Jurkat, Clone E6-1 (cell line): ENCODE results near the gene KXD1.

Experiments used
- DNase-seq: peaks from one replicate; pipeline ENCODE4 v3.0.0-alpha.2; 2011; ENCODE audit warnings: low read depth, low spot score
- H3K4me3 ChIP-seq: 2 replicates; pipeline ENCODE4 v1.5.1; 2011; ENCODE audit warnings: mild to moderate bottlenecking, low read length, control low read depth, moderate library complexity

The KXD1 gene

DNA sequence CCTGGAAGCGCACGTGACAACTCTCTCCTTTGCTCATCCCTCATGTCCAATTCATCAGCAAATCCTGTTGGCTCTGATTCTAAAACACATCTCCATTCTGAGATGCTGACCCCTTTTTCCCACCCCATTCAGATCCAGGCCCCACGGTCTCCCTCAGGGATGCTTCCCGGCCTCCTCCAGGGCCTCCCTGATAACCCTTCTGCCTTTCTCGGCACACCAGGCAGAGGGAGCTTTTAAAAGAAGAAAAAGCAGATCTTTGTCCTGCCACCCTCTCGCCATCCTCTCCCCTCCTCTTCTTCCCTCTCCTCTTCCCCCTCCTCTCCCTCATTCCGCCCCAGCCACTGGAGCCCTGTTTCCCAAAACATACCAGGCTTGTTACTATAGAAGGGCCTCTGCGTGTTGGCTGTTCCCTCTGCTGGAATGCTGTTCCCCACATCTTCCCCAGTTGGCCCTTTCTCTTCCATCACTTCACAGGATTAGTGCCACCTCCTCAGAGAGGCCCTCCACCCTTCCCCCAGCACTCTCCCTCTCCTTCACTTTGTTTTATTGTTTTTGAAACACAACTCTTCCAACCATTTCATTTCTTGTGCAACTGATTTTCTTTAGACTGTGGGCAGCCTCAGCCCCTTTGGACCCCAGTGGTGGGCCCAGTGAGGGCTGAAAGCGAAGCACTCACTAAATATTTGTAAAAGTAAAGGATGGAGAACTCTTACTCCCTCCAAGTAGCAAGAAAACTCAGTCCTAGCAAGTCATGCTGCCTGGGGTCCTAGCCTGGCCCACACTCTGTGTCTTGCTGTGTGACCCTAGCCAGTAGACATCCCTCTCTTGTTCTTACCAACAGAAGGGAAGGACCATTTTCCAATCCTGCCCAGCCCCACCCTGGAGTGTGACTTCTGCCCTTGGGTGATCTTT, 51.4 kb downstream of the KXD1 start:
- no peak for DNase-seq
- H3K4me3 ChIP-seq = no peak overlapping the region

- H3K4me3 ChIP-seq = no peak overlapping the region
- no peak for DNase-seq
Measured at GRCh38 chr19:18609717-18610051, 52.0 kb downstream of the KXD1 start.

DNA sequence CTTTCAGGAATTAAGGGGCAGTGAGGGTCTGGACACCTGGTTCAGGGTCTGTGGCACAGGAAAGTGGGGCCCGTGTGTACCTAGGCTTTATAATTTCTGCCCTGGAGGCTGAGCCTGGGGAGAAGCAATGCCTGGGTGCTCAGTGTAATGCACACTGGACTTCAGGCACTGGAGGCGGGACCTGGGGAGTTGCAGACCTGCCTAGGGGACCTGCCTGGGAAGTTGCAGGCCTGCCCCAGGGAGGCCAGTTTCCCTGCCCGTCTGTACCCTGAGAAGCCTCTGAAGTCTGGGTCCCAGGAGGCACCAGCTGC, 52.5 kb downstream of the KXD1 start:
- DNase-seq = no peak
- no peak overlapping the region for H3K4me3 ChIP-seq

GRCh38 chr19:18610556-18611326, 53.1 kb downstream of the KXD1 start:
- no peak for DNase-seq
- no peak overlapping the region for H3K4me3 ChIP-seq

DNA sequence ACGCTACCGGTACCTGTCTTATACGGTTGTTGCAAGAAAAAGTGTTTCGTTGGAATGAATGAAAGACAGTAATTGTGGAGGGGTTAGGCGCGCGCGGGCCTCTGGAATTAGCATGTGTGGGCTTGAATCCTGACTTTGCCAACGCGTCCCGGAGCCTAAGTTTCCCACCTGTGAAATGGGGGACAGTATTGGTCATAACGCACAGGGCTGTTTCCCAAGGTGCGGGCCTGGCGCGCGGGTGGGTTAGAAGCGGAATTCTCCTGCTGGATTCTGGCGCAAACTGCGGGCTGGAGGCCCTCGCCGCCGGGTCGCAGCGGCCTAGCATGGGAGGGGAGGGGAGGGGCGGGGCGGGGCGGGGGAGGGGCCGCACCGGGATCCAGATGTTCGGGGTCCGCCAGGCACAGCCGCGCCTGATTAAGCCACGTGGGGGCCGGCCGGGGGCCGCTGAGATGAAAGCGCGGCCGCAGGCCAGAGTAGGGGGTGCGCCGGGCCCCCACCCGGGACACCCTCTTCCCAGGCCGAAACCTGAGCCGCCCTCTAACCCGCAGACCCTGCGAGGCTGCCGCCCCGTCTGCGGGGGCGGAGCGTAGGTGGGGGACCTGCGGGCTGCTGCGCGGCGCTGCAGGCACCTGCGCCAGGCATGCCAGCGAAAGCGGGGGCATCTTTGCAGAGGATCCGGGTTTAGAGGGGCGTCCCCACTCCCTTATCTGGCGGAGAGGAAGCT, 53.8 kb downstream of the KXD1 start:
- no peak for DNase-seq
- H3K4me3 ChIP-seq = no peak overlapping the region

DNA sequence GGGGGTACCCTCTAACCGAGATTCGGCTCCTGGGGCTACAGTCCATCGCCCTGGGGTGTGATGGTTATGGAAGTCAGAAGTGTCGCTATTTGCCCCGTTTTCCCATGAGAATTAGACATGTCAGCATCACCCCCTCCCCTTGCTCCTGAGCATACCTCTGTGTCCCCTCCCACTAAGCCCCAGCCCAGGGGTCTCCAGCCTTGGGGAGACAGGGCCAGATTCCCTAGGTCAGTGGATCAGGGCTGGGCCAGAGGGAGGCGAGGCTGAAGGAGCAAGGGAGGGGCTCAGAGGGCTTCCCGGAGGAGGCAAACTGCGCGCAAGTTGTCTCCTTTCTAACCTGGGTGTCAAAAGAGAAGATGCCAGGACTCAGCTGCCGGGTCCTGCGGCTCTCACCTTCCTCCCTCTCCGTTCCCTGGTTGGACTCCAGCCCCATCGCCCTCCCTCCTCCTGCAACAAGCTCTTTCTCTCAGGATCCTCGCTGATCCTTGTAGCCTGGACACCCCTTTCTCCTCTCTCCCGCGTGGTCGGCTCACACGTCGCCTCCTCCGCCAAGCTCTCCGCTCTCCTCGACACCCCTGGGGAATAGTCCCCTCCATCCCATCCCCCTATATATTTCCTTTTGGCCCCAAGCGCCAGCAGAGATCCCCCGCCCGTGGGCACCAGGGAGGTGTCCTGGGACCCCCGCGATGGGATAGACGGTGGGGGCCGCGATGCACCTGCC, 54.5 kb downstream of the KXD1 start:
- no peak for DNase-seq
- H3K4me3 ChIP-seq = peak overlapping the region; percentile 13

DNA sequence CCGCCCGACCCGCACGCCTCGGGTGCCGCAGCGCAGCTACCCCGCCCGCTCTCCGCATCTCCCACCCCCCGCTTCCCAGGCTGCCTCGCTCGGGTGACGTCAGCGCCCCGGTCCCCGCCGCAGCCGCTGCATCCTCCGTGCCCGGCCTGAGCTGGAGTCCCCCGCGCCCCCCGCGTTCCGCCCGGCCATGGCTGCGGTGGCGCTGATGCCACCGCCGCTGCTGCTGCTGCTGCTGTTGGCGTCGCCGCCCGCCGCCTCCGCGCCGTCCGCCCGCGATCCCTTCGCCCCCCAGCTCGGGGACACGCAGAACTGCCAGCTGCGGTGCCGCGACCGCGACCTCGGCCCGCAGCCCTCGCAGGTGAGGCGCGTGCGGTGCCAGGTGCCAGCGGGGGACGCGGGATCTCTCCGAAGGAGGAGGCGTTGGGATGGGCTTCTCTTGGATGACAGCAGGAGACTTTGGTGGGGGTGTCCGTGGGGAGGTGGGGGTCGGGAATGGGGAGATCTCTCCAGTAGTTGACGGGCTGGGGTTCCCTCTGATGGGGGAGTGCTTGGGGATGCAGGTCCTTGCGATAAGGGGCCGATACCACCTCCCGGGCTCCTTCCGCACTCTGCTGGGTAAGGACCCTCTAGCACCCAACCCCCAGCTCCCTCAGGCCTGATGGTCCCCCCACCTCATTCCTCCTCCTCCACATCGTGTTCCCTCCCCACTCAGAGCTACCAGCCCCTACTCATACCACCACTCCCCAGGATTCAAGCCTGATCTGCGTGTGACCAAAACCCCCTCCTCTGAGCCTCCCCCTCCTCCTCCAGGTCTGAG, 55.3 kb downstream of the KXD1 start, which contains the start of gene TMEM59L:
Gene TMEM59L (plus strand): TSS at position 99 of the 817 bp plus-strand sequence. CDS start 89 bp downstream, at position 188.
- H3K4me3 ChIP-seq = peak within 1 kb of the TSS; percentile 13
- DNase-seq = no peak

- no peak overlapping the region for H3K4me3 ChIP-seq
- DNase-seq = no peak
Measured at GRCh38 chr19:18613589-18614234, 56.0 kb downstream of the KXD1 start.

DNA sequence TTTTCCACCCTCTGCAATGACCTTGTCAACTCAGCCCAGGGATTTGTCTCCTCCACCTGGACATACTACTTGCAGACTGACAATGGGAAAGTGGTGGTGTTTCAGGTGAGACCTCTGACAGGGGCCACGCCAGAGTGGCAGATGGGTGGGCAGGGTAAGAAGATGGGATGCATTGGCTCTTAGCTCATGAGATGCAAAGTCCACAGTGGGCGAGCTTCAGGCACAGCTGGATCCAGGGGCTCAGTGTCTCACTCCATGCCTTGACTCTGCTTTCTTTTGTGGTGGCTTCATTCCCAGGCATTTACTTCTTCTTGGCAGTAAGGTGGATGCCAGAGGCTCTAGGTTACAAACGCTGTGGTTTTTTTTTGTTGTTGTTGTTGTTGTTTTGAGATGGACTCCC, 58.4 kb downstream of the KXD1 start:
- H3K4me3 ChIP-seq = no peak overlapping the region
- DNase-seq = no peak

DNA sequence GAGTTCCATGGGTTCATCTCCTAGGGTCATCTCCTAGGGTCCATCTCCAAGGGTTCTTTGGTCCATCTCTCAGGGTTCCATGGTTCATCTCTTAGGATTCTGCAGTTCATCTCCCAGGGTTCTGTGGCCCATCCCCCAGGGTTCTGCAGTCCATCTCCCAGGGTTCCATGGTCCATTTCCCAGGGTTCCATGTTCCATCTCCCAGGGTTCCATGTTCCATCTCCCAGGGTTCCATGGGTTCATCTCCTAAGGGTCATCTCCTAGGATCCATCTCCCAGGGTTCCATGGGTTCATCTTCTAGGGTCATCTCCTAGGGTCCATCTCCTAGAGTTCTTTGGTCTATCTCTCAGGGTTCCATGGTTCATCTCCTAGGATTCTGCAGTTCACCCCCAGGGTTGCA, 59.9 kb downstream of the KXD1 start:
- no peak for DNase-seq
- H3K4me3 ChIP-seq = no peak overlapping the region

DNA sequence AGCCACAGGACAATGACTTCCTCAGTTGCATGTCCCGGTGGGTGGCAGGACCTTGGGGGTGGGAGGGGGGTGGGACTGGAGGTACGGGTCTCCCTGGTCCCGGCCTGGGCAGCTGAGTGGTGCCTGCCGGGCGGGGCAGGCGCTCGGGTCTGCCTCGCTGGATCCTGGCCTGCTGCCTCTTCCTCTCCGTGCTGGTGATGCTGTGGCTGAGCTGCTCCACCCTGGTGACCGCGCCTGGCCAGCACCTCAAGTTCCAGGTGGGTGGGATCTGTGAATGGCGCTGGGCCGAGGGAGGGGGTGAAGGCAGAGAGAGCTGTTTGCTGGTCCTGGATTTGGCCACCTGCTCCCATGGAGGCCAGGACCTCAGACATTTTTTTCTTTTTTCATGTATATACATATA, 60.6 kb downstream of the KXD1 start:
- no peak for DNase-seq
- no peak overlapping the region for H3K4me3 ChIP-seq
